Ectodermal cell (in vitro differentiated cells): ENCODE results near the gene FADS1.

Experiments used
- H3K27ac ChIP-seq: 2 replicates; pipeline ENCODE4 v1.7.0; 2013; ENCODE audit warnings: mild to moderate bottlenecking, low read depth, low read length; ENCODE audit not compliant: insufficient read depth, poor library complexity, severe bottlenecking
- H3K27me3 ChIP-seq: 2 replicates; pipeline ENCODE4 v1.7.0; 2013; ENCODE audit warnings: mild to moderate bottlenecking, low read length; ENCODE audit not compliant: insufficient read depth, control insufficient read depth, poor library complexity, severe bottlenecking
- H3K36me3 ChIP-seq: one replicate; pipeline ENCODE4 v1.7.0; 2013; ENCODE audit warnings: low read length; ENCODE audit not compliant: control insufficient read depth, insufficient read depth
- H3K4me1 ChIP-seq: one replicate; pipeline ENCODE4 v1.7.0; 2013; ENCODE audit warnings: low read length; ENCODE audit not compliant: control insufficient read depth, insufficient read depth
- H3K4me3 ChIP-seq: 2 replicates; pipeline ENCODE4 v1.7.0; 2013; ENCODE audit warnings: low read depth, low read length, control low read depth; ENCODE audit not compliant: insufficient read depth
- H3K9me3 ChIP-seq: 2 replicates; pipeline ENCODE4 v1.7.0; 2013; ENCODE audit warnings: mild to moderate bottlenecking, low read length, moderate library complexity; ENCODE audit not compliant: control insufficient read depth
- WGBS, 2 experiments: methylation state at CpG; one replicate each; pipeline ENCODE4 v1.1.7; 2013; ENCODE audit warnings: missing lambda C conversion rate in 2 of 2; 5-methylcytosine and 5-hydroxymethylcytosine counted together

Gene FADS1

GRCh38 chr11:61751384-61751783, 65.4 kb downstream of the FADS1 start:
- no peak overlapping the region for H3K4me3 ChIP-seq
- 89 to 91% methylated on average over 14 of the region's 14 CpGs for WGBS, 2 experiments
- no peak overlapping the region for H3K27ac ChIP-seq
- peaks cover 26% of the 10 kb centered on the region for H3K27me3 ChIP-seq
- H3K36me3 ChIP-seq = no peaks in the 10 kb centered on the region
- no peaks in the 10 kb centered on the region for H3K9me3 ChIP-seq
- H3K4me1 ChIP-seq = peaks cover 16% of the 10 kb centered on the region

GRCh38 chr11:61750631-61751273, 66.1 kb downstream of the FADS1 start:
- WGBS, 2 experiments = 96 to 97% methylated on average over 5 of the region's 5 CpGs

More at GRCh38 chr11:61750631-61751273, 66.1 kb downstream of the FADS1 start:
- no peaks in the 10 kb centered on the region for H3K9me3 ChIP-seq
- peaks cover 26% of the 10 kb centered on the region for H3K27me3 ChIP-seq
- no peaks in the 10 kb centered on the region for H3K36me3 ChIP-seq
- peaks cover 21% of the 10 kb centered on the region for H3K4me1 ChIP-seq
- H3K27ac ChIP-seq = no peak overlapping the region
- no peak overlapping the region for H3K4me3 ChIP-seq
